K562 (cell line): ENCODE measurements around the gene DYRK1A. TPM values are rescaled to one million over a fixed set of nuclear protein-coding genes. Genes with fewer than 3 reads are reported as not detected.

Experiments used
- ATAC-seq: fragments of 200-7000 bp; cut with Tn5 transposase; 3 replicates; pipeline ENCODE4 v1.9.1; 2020; ENCODE audit warnings: moderate library complexity
- BruUV-seq: library from RNA; stranded (reverse); fragments of 400-500 nt; replicated peaks from 2 replicates; lab custom pipeline; 2021; lab: Mats Ljungman, UMichigan
- CTCF ChIA-PET: fragments of 300-600 bp; formaldehyde crosslinking; extraction: SDS; loops from one replicate; lab custom pipeline; 2021; ENCODE audit warnings: low intra/inter-chr PET ratio; lab: Yijun Ruan, JAX
- POLR2A ChIA-PET: fragments of 300-600, 350-650 bp; sonication (Branson Sonifier 250); formaldehyde crosslinking; extraction: SDS; loops from one replicate; lab custom pipeline; 2021; ENCODE audit warnings: antibody characterized with exemption, inconsistent platforms; lab: Yijun Ruan, JAX
- DNase-seq, 4 experiments: peaks; one replicate each; pipeline versions ENCODE4 v3.0.0 to v3.0.0-alpha.2; 2011 to 2018; ENCODE audit warnings: low spot score in 3 of 4, mixed read lengths in 3 of 4; ENCODE audit errors: extremely low read depth in 1 of 4
- FAIRE-seq: peaks from 2 replicates; lab custom pipeline; 2011; peaks lifted over from hg19 to GRCh38; lab: Jason Lieb, UNC
- H2AFZ ChIP-seq: 2 replicates; pipeline ENCODE4 v1.6.0; 2011; ENCODE audit warnings: low read depth, low read length, control low read depth, inconsistent platforms
- H3K27ac ChIP-seq: fragments of 200-600 bp; 3 replicates; pipeline ENCODE4 v1.8.0; 2011; ENCODE audit warnings: low read depth, mild to moderate bottlenecking, control low read depth, inconsistent platforms, low read length, moderate library complexity, mixed read lengths; ENCODE audit errors: extremely low read depth
- H3K27me3 ChIP-seq, 2 experiments: fragments of 300-600 bp in 1 of 2; 2 replicates in 1 of 2; 3 replicates in 1 of 2; pipeline versions ENCODE4 v1.6.0 to v1.8.0; 2011; ENCODE audit warnings: inconsistent platforms in 2 of 2, low read length in 2 of 2, mild to moderate bottlenecking in 1 of 2, mixed read lengths in 1 of 2, moderate library complexity in 1 of 2; ENCODE audit not compliant: control insufficient read depth in 2 of 2, insufficient read depth in 2 of 2
- H3K36me3 ChIP-seq: fragments of 300-600 bp; 3 replicates; pipeline ENCODE4 v1.8.0; 2011; ENCODE audit warnings: mild to moderate bottlenecking, low read length, inconsistent platforms; ENCODE audit not compliant: control insufficient read depth, insufficient read depth
- H3K4me1 ChIP-seq, 2 experiments: fragments of 200-600 bp in 1 of 2; replicated peaks in 1 of 2; 2 replicates in 1 of 2; 3 replicates in 1 of 2; pipeline versions ENCODE4 v1.5.1 to v1.8.0; 2011; ENCODE audit warnings: inconsistent platforms in 2 of 2, low read length in 2 of 2, mild to moderate bottlenecking in 1 of 2, mixed read lengths in 1 of 2, moderate library complexity in 1 of 2; ENCODE audit not compliant: control insufficient read depth in 2 of 2, insufficient read depth in 2 of 2
- H3K4me2 ChIP-seq: 2 replicates; pipeline ENCODE4 v1.6.1; 2011; ENCODE audit warnings: low read length, control low read depth, inconsistent platforms, mixed read lengths; ENCODE audit not compliant: insufficient read depth
- H3K4me3 ChIP-seq: fragments of 200-600 bp; sonication (generic), shearing (Covaris generic); 2 replicates; pipeline ENCODE4 v1.5.1; 2016; ENCODE audit warnings: control low read depth, inconsistent platforms
- H3K79me2 ChIP-seq: fragments of 200-600 bp; 3 replicates; pipeline ENCODE4 v1.8.0; 2011; ENCODE audit warnings: low read length, inconsistent platforms; ENCODE audit not compliant: control insufficient read depth, insufficient read depth
- H3K9ac ChIP-seq, 2 experiments: 2 replicates each; pipeline versions ENCODE4 v1.6.0 to v1.6.1; 2011; ENCODE audit warnings: low read depth in 2 of 2, low read length in 2 of 2, control low read depth in 1 of 2, inconsistent platforms in 1 of 2, mild to moderate bottlenecking in 1 of 2, mixed read lengths in 1 of 2; ENCODE audit not compliant: insufficient read depth in 1 of 2
- H3K9me1 ChIP-seq: one replicate; pipeline ENCODE4 v1.6.0; 2011; ENCODE audit warnings: inconsistent platforms, mild to moderate bottlenecking, low read length, moderate library complexity; ENCODE audit not compliant: control insufficient read depth, insufficient read depth
- H3K9me3 ChIP-seq: replicated peaks from 2 replicates; pipeline ENCODE4 v1.5.1; 2011; ENCODE audit warnings: low read depth, low read length, inconsistent platforms; ENCODE audit not compliant: control insufficient read depth, insufficient read depth
- H4K20me1 ChIP-seq: replicated peaks from 2 replicates; pipeline ENCODE4 v1.6.1; 2011; ENCODE audit warnings: low read length, inconsistent platforms, mixed read lengths; ENCODE audit not compliant: control insufficient read depth, insufficient read depth
- BCOR ChIP-seq: fragments of 450-650 bp; IDR thresholded peaks from 2 replicates; pipeline ENCODE4 v1.6.1; 2016
- CC2D1A ChIP-seq: fragments of 450-650 bp; IDR thresholded peaks from 2 replicates; pipeline ENCODE4 v1.6.1; 2017; ENCODE audit warnings: mild to moderate bottlenecking
- CTBP1 ChIP-seq: fragments of 450-650 bp; IDR thresholded peaks from 2 replicates; pipeline ENCODE4 v1.6.1; 2016; ENCODE audit warnings: borderline replicate concordance
- DDX20 ChIP-seq: fragments of 450-650 bp; IDR thresholded peaks from 2 replicates; pipeline ENCODE4 v1.6.1; 2016; ENCODE audit warnings: missing genetic modification characterization, low read depth, mild to moderate bottlenecking, missing compliant biosample characterization, moderate library complexity
- FOSL1 ChIP-seq: fragments of 200-800 bp; sonication (Bioruptor generic); conservative IDR thresholded peaks from 2 replicates; pipeline ENCODE4 v1.6.1; 2016; ENCODE audit warnings: missing genetic modification characterization, missing compliant biosample characterization
- GTF2E2 ChIP-seq: fragments of 200-800 bp; sonication (Bioruptor generic); IDR thresholded peaks from 2 replicates; pipeline ENCODE4 v1.6.1; 2016; ENCODE audit warnings: missing genetic modification characterization, missing compliant biosample characterization
- JUN ChIP-seq, 2 experiments: sonication (generic) in 1 of 2; formaldehyde crosslinking in 1 of 2; IDR thresholded peaks; 2 replicates each; pipeline versions ENCODE4 v1.6.1 to v1.8.0; 2012 to 2022; ENCODE audit warnings: borderline replicate concordance in 2 of 2, mild to moderate bottlenecking in 2 of 2, improper control_type of control experiment in 1 of 2, low read depth in 1 of 2, low read length in 1 of 2, missing genetic modification reagents in 1 of 2
- KDM1A ChIP-seq, 2 experiments: fragments of 450-650 bp; IDR thresholded peaks; 2 replicates each; pipeline ENCODE4 v1.6.1; 2016; ENCODE audit warnings: mild to moderate bottlenecking in 2 of 2
- NBN ChIP-seq: fragments of 450-650 bp; IDR thresholded peaks from 2 replicates; pipeline ENCODE4 v1.6.1; 2016; ENCODE audit warnings: low read depth, mild to moderate bottlenecking
- RBM25 ChIP-seq: fragments of 200-400 bp; formaldehyde crosslinking; IDR thresholded peaks from 2 replicates; pipeline ENCODE4 v1.6.1; 2018; ENCODE audit warnings: low read length, low read depth, moderate library complexity; ENCODE audit not compliant: severe bottlenecking
- SMARCE1 ChIP-seq: fragments of 450-650 bp; IDR thresholded peaks from 2 replicates; pipeline ENCODE4 v1.7.1; 2016; ENCODE audit warnings: mild to moderate bottlenecking
- SPI1 ChIP-seq: IDR thresholded peaks from 2 replicates; pipeline ENCODE4 v1.6.1; 2011; ENCODE audit warnings: low read depth, low read length, control low read depth, borderline replicate concordance
- TBL1XR1 ChIP-seq, 2 experiments: IDR thresholded peaks; 2 replicates each; pipeline ENCODE4 v1.6.1; 2012; ENCODE audit warnings: improper control_type of control experiment in 2 of 2, low read length in 2 of 2, mild to moderate bottlenecking in 1 of 2
- TCF7L2 ChIP-seq: fragments of 150-350 bp; IDR thresholded peaks from 2 replicates; pipeline ENCODE4 v1.6.1; 2016; ENCODE audit warnings: low read depth, mild to moderate bottlenecking, low read length, moderate library complexity
- ZNF121 ChIP-seq: sonication (generic); formaldehyde crosslinking; conservative IDR thresholded peaks from 2 replicates; pipeline ENCODE4 v1.8.0; 2022; ENCODE audit warnings: missing genetic modification reagents
- ZNF561 ChIP-seq: fragments of 450-650 bp; formaldehyde crosslinking; conservative IDR thresholded peaks from 2 replicates; pipeline ENCODE4 v1.4.0; 2020; ENCODE audit warnings: mild to moderate bottlenecking, moderate library complexity
- ZNF584 ChIP-seq: fragments of 200-800 bp; sonication (Bioruptor generic); IDR thresholded peaks from 2 replicates; pipeline ENCODE4 v1.6.1; 2016; ENCODE audit warnings: low read depth, mild to moderate bottlenecking, missing genetic modification characterization, missing compliant biosample characterization
- WGBS: fragments of 100-300 bp; shearing (Covaris generic); methylation state at CpG from one replicate; pipeline ENCODE4 v1.1.6; 2016; ENCODE audit warnings: low coverage, mixed read lengths; ENCODE audit not compliant: insufficient coverage; ENCODE audit errors: missing lambda C conversion rate; 5-methylcytosine and 5-hydroxymethylcytosine counted together
- in situ Hi-C: fragments of 300-500 bp; cut with MboI; formaldehyde crosslinking; loops from 4 replicates; pipeline ENCODE4 v1.15.0; 2018; ENCODE audit warnings: inconsistent platforms, mixed read lengths
- intact Hi-C: fragments of 100-400 bp; cut with micrococcal nuclease; formaldehyde crosslinking; loops from 2 replicates; pipeline ENCODE4 v1.14.2; 2022
- polyA plus RNA-seq, 8 experiments: library from polyadenylated mRNA; depleted of rRNA in 4 of 8; stranded (reverse) in 5 of 8; unstranded in 3 of 8; fragments of >200 nt; fragmentation: Nextera tagmentation in 2 of 8; fragmentation: Illumina TruSeq in 1 of 8; extraction: Ambion mirVana in 2 of 8; extraction: Trizol in 1 of 8; gene quantifications; 2 replicates each; pipeline versions ENCODE4 v1.2.1 to v1.2.3, GENCODE V29; 2011 to 2014; ENCODE audit warnings: inconsistent platforms in 1 of 8, missing spikeins in 1 of 8
- total RNA-seq, 7 experiments: library from RNA; depleted of rRNA in 6 of 7; stranded (reverse); fragments of >200 nt in 6 of 7; fragmentation: Illumina TruSeq in 2 of 7; extraction: Trizol in 2 of 7; gene quantifications; 2 replicates each; pipeline versions ENCODE4 v1.2.1 to v1.2.3, GENCODE V29; 2011 to 2021; ENCODE audit warnings: low replicate concordance in 1 of 7
- TF ChIP-seq, protein P1 (sequence below): IDR thresholded peaks from 2 replicates; pipeline ENCODE4 v1.6.1; 2011; ENCODE audit not compliant: insufficient read length; ENCODE audit errors: extremely low read depth

Gene DYRK1A
- total and polyA plus RNA-seq, 9 of the 15 experiments (the other 6 are each of a cell fraction or from before 2014, with no cell fraction given), result 3.7 to 64.8 (median 42.3) TPM

DNA sequence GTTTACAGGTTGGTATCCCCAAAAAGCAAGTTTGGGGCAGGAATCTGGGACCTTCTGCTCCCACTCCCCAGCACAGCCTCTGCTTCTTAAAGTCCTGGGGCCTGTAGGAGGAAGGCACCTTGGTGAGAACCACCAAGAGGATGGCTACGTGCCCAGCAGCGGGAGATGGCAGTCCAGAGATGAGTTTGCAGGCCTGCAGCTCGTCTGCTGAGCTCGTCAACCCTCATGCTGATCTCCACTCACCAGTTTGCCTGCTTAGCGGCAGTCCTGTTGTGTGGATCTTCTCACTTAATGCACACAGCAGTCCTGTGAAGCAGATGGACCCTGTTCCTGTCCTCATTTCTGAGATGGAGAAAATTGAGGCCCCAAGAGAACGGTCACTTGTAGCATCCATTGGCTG lies 160.5 kb downstream of the DYRK1A start:
- Histone ChIP-seq H3K4me1 (peaks cover 8 to 9% of the 10 kb centered on the region in 2 experiments; a peak in 4 of 5 replicates), H3K36me3 (no peaks in the 10 kb centered on the region), H3K9me3 (no peaks in the 10 kb centered on the region), H3K9me1 (no peaks in the 10 kb centered on the region), H3K9ac (0 out of 4 replicates have a peak overlapping the region, but pooled peaks of 1 of the 2 experiments have one; percentile 12), H3K79me2 (no peaks in the 10 kb centered on the region), H4K20me1 (no peaks in the 10 kb centered on the region), H3K27ac (no peak overlapping the region), H2AFZ (no peak overlapping the region), H3K4me3 (no peak overlapping the region), H3K27me3 (no peaks in the 10 kb centered on the region), H3K4me2 (no peak overlapping the region)
- intact Hi-C loops, result loop anchor here (5.0 kb wide), 1 partner anchor 55 kb away; no protein-coding TSS in a partner anchor
- DNase-seq, result no peak
- in situ Hi-C loops, result no loop called here
- 37% methylated on average over 6 of the region's 6 CpGs for WGBS
- ChIA-PET CTCF (no interaction called here), POLR2A (interaction anchor here (0.7 to 1.7 kb wide), 5 partner anchors 10 to 203 kb away, joined by 3 to 9 read pairs (median 3); no protein-coding TSS in a partner anchor)
- no peak for FAIRE-seq
- ATAC-seq, result no peak
- TF ChIP-seq TCF7L2 (no peak), ZNF584 (CRISPR knock-in tag) (no peak), CC2D1A (no peak), CTBP1 (no peak), FOSL1 (no peak)
- no TSS peak for BruUV-seq

DNA sequence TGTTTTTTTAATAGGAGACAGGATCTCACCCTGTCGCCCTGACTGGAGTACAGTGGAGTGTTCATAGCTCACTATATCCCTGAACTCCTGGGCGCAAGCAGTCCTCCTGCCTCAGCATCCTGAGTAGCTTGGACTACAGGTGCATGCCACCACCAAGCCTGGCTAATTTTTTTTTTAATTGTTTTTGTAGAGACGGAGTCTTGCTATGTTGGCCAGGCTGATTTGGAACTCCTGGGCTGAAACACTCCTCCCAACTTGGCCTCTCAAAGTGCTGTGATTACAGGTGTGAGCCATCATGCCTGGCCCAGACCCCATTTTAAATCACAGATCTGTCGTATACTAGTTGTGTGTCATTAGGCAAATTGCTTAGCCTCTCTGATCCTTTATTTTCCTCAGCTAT lies 161.1 kb downstream of the DYRK1A start:
- 47% methylated on average over 4 of the region's 4 CpGs for WGBS
- ChIA-PET POLR2A (interaction anchor here (0.7 kb wide), 1 partner anchor 202 kb away, joined by 3 read pairs; no protein-coding TSS in a partner anchor), CTCF (no interaction called here)
- Histone ChIP-seq H4K20me1 (no peaks in the 10 kb centered on the region), H3K79me2 (no peaks in the 10 kb centered on the region), H3K4me3 (no peak overlapping the region), H2AFZ (no peak overlapping the region), H3K27me3 (no peaks in the 10 kb centered on the region), H3K9me1 (no peaks in the 10 kb centered on the region), H3K27ac (no peak overlapping the region), H3K9ac (no peak overlapping the region), H3K4me1 (peaks cover 8 to 9% of the 10 kb centered on the region in 2 experiments), H3K9me3 (no peaks in the 10 kb centered on the region), H3K36me3 (no peaks in the 10 kb centered on the region), H3K4me2 (no peak overlapping the region)
- no TSS peak for BruUV-seq
- FAIRE-seq (no peak), DNase-seq (no peak), ATAC-seq (no peak)
- in situ Hi-C loops, result no loop called here
- intact Hi-C loops, result loop anchor here (1.0 to 5.0 kb wide), 2 partner anchors 55 to 115 kb away; no protein-coding TSS in a partner anchor
- no peak for TF ChIP-seq JUN (IDR thresholded peaks at IDR 0.05; ENCODE audit: borderline replicate concordance, low read depth, low read length)
- no peak for TF ChIP-seq JUN (CRISPR knock-in tag; IDR thresholded peaks at IDR 0.05; ENCODE audit: borderline replicate concordance)
- TF ChIP-seq ZNF561 (CRISPR knock-in tag), result no peak
- peak; percentile 19 for TF ChIP-seq RBM25
- TF ChIP-seq GTF2E2 (tag), result no peak
- no peak for TF ChIP-seq SPI1
- TF ChIP-seq, protein P1, sequence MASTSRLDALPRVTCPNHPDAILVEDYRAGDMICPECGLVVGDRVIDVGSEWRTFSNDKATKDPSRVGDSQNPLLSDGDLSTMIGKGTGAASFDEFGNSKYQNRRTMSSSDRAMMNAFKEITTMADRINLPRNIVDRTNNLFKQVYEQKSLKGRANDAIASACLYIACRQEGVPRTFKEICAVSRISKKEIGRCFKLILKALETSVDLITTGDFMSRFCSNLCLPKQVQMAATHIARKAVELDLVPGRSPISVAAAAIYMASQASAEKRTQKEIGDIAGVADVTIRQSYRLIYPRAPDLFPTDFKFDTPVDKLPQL, result no peak
- no peak for TF ChIP-seq NBN
- no peak for TF ChIP-seq TBL1XR1 (IDR thresholded peaks at IDR 0.05; ENCODE audit: low read length in 2 of 2)
- no peak for TF ChIP-seq DDX20
- peak; percentile 76 for TF ChIP-seq ZNF121 (CRISPR knock-in tag)
- no peak for TF ChIP-seq SMARCE1
- TF ChIP-seq KDM1A (IDR thresholded peaks at IDR 0.05), result peak in 1 of 2 experiments; percentile 21; a peak in 1 of 4 replicates
- TF ChIP-seq BCOR, result peak; percentile 24; the same call in 1 of the 2 replicates
